Common myeloid progenitor, CD34-positive (primary cell): ENCODE results near the gene GDPGP1.

Experiments used
- CTCF ChIA-PET: fragments of 350-600 bp; sonication (Branson Sonifier 250); formaldehyde crosslinking; loops from one replicate; lab custom pipeline; 2021; ENCODE audit warnings: antibody characterized with exemption; lab: Charles Lee
- POLR2A ChIA-PET: fragments of 350-600 bp; sonication (Branson Sonifier 250); formaldehyde crosslinking; loops from one replicate; lab custom pipeline; 2021; ENCODE audit warnings: antibody characterized with exemption; lab: Charles Lee
- DNase-seq, 3 donors: peaks; one replicate each; pipeline versions ENCODE4 v3.0.0 to v3.0.0-alpha.2; 2013
- H3K27ac ChIP-seq, 2 experiments: 1 replicate in 1 of 2; 2 replicates in 1 of 2; pipeline ENCODE4 v1.7.0; 2013; ENCODE audit warnings: inconsistent platforms in 2 of 2, low read length in 2 of 2, mild to moderate bottlenecking in 2 of 2, low read depth in 1 of 2, moderate library complexity in 1 of 2; ENCODE audit not compliant: severe bottlenecking in 2 of 2, insufficient read depth in 1 of 2, poor library complexity in 1 of 2
- H3K27me3 ChIP-seq, 5 experiments: replicated peaks in 2 of 5; 1 replicate in 3 of 5; 2 replicates in 2 of 5; pipeline versions ENCODE4 v1.6.1 to v1.7.0; 2013; ENCODE audit warnings: low read length in 4 of 5, mild to moderate bottlenecking in 2 of 5, moderate library complexity in 2 of 5, inconsistent platforms in 1 of 5; ENCODE audit not compliant: insufficient read depth in 5 of 5, control insufficient read depth in 4 of 5
- H3K36me3 ChIP-seq, 4 experiments: 1 replicate in 2 of 4; 2 replicates in 2 of 4; pipeline versions ENCODE4 v1.6.1 to v1.7.0; 2013; ENCODE audit warnings: low read length in 3 of 4, control low read depth in 1 of 4, mild to moderate bottlenecking in 1 of 4; ENCODE audit not compliant: control insufficient read depth in 4 of 4, insufficient read depth in 4 of 4
- H3K4me1 ChIP-seq, 4 experiments: 1 replicate in 3 of 4; 2 replicates in 1 of 4; pipeline versions ENCODE4 v1.6.1 to v1.7.1; 2013; ENCODE audit warnings: low read length in 3 of 4, mild to moderate bottlenecking in 3 of 4, control low read depth in 1 of 4, inconsistent platforms in 1 of 4, moderate library complexity in 1 of 4; ENCODE audit not compliant: control insufficient read depth in 4 of 4, insufficient read depth in 4 of 4; ENCODE audit errors: control extremely low read depth in 1 of 4
- H3K4me3 ChIP-seq, 7 experiments: 1 replicate in 4 of 7; 2 replicates in 3 of 7; pipeline versions ENCODE4 v1.5.1 to v1.7.0; 2013; ENCODE audit warnings: mild to moderate bottlenecking in 7 of 7, low read length in 6 of 7, moderate library complexity in 6 of 7, inconsistent platforms in 2 of 7, low read depth in 2 of 7, control low read depth in 1 of 7; ENCODE audit not compliant: insufficient read depth in 4 of 7, control insufficient read depth in 1 of 7; ENCODE audit errors: extremely low read depth in 1 of 7
- H3K9me3 ChIP-seq, 5 experiments: 1 replicate in 4 of 5; 2 replicates in 1 of 5; pipeline versions ENCODE4 v1.6.1 to v1.7.1; 2013; ENCODE audit warnings: low read length in 4 of 5, mild to moderate bottlenecking in 2 of 5, inconsistent platforms in 1 of 5, low read depth in 1 of 5, moderate library complexity in 1 of 5; ENCODE audit not compliant: control insufficient read depth in 4 of 5, insufficient read depth in 2 of 5; ENCODE audit errors: control extremely low read depth in 1 of 5
- WGBS: methylation state at CpG from one replicate; pipeline ENCODE4 v1.1.5; 2013; ENCODE audit not compliant: insufficient coverage; 5-methylcytosine and 5-hydroxymethylcytosine counted together

Gene GDPGP1

GRCh38 chr15:90294159-90294558, 60.1 kb downstream of the GDPGP1 start:
- Histone ChIP-seq H3K4me1 (peaks cover 0 to 9% (median 4%) of the 10 kb centered on the region in 4 experiments), H3K27me3 (no peaks in the 10 kb centered on the region), H3K36me3 (no peaks in the 10 kb centered on the region), H3K9me3 (no peaks in the 10 kb centered on the region), H3K4me3 (no peak overlapping the region), H3K27ac (no peak overlapping the region)
- ChIA-PET POLR2A (no interaction called here), CTCF (interaction anchor here (0.6 to 2.5 kb wide), 10 partner anchors 8 to 187 kb away, joined by 3 to 8 read pairs (median 4); no protein-coding TSS in a partner anchor)
- DNase-seq, result no peak
- 100% methylated on average over 2 of the region's 6 CpGs for WGBS

- H3K9me3 ChIP-seq, result no peaks in the 10 kb centered on the region
- 95% methylated on average over 14 of the region's 16 CpGs for WGBS
- H3K4me1 ChIP-seq, result peaks cover 0 to 9% (median 4%) of the 10 kb centered on the region in 4 experiments
- H3K36me3 ChIP-seq, result no peaks in the 10 kb centered on the region
- no peaks in the 10 kb centered on the region for H3K27me3 ChIP-seq
- H3K27ac ChIP-seq, result no peak overlapping the region
- ChIA-PET CTCF (interaction anchor here (1.1 to 2.5 kb wide), 4 partner anchors 8 to 66 kb away, joined by 3 to 7 read pairs (median 4); no protein-coding TSS in a partner anchor), POLR2A (no interaction called here)
- no peak overlapping the region for H3K4me3 ChIP-seq
- no peak for DNase-seq
Observed at GRCh38 chr15:90294601-90295269, 60.7 kb downstream of the GDPGP1 start.

GRCh38 chr15:90295270-90295648, 61.2 kb downstream of the GDPGP1 start:
- no peak for DNase-seq
- ChIA-PET CTCF (no interaction called here), POLR2A (no interaction called here)
- Histone ChIP-seq H3K36me3 (no peaks in the 10 kb centered on the region), H3K27me3 (no peaks in the 10 kb centered on the region), H3K9me3 (no peaks in the 10 kb centered on the region), H3K4me1 (peaks cover 0 to 9% (median 4%) of the 10 kb centered on the region in 4 experiments), H3K4me3 (no peak overlapping the region), H3K27ac (no peak overlapping the region)
- WGBS, result 86% methylated on average over 6 of the region's 10 CpGs
